Mammary epithelial cell (primary cell): Measurements from ENCODE around the gene MS4A1.

ENCODE experiments used
- CTCF ChIP-seq, 2 donors: IDR thresholded peaks in 1 of 2; conservative IDR thresholded peaks in 1 of 2; 2 replicates each; pipeline ENCODE4 v1.5.1; 2011 to 2012; ENCODE audit warnings: inconsistent platforms in 2 of 2, low read length in 2 of 2, mild to moderate bottlenecking in 2 of 2, control low read depth in 1 of 2, low read depth in 1 of 2; ENCODE audit not compliant: insufficient read depth in 1 of 2; ENCODE audit errors: extremely low read depth in 1 of 2
- EZH2 ChIP-seq: IDR thresholded peaks from 2 replicates; pipeline ENCODE4 v1.6.1; 2012; ENCODE audit warnings: low read length, inconsistent platforms, borderline replicate concordance

- TF ChIP-seq EZH2 (no peak), CTCF (conservative IDR thresholded peaks at IDR 0.05 in 1 of 2, IDR thresholded peaks at IDR 0.05 in 1 of 2; ENCODE audit: extremely low read depth in 1 of 2, insufficient read depth in 1 of 2, low read depth in 1 of 2, low read length in 2 of 2) (no peak)
Measured at GRCh38 chr11:60482361-60482760, 26.7 kb downstream of the MS4A1 start.
